ENCODE data around the gene SPATA6. TPM values are rescaled to one million over a fixed set of nuclear protein-coding genes. Genes with fewer than 3 reads are reported as not detected.
A peak's percentile ranks its signal among the peaks of the same experiment; 100 is the strongest.
"Not testable (repeated sequence)": the region's sequence is repeated elsewhere in the genome, so short reads cannot be mapped to it uniquely, and the experiment has no call there.

The SPATA6 gene
- total RNA-seq, 1 donor = 7.6 TPM

DNA sequence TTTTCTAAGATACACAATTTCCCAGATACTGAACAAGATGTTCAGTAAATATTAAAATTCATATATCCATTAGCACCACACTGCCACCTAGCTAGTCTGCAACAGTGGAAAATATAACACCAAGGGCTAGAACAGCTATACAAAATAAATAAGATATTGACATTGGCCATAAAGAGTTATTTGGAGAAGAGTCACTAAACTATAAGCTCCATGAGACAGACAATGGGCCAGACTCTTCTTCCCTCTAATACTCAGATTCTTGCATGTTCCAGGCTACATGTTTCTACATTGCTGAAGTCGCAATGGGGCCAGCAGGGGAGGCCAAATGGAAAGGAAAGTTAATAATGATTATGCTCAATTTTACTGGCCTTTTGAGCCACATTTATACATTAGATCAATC lies 21.5 kb downstream of the SPATA6 start:
- TF ChIP-seq, protein P1, sequence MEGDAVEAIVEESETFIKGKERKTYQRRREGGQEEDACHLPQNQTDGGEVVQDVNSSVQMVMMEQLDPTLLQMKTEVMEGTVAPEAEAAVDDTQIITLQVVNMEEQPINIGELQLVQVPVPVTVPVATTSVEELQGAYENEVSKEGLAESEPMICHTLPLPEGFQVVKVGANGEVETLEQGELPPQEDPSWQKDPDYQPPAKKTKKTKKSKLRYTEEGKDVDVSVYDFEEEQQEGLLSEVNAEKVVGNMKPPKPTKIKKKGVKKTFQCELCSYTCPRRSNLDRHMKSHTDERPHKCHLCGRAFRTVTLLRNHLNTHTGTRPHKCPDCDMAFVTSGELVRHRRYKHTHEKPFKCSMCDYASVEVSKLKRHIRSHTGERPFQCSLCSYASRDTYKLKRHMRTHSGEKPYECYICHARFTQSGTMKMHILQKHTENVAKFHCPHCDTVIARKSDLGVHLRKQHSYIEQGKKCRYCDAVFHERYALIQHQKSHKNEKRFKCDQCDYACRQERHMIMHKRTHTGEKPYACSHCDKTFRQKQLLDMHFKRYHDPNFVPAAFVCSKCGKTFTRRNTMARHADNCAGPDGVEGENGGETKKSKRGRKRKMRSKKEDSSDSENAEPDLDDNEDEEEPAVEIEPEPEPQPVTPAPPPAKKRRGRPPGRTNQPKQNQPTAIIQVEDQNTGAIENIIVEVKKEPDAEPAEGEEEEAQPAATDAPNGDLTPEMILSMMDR (IDR thresholded peaks at IDR 0.05; ENCODE audit: extremely low read depth, low read depth, low read length) = peak; percentile 36

GRCh38 chr1:48448932-48449331 lies 23.1 kb downstream of the SPATA6 start:
- no peak overlapping the region for H3K4me2 ChIP-seq (ENCODE audit: insufficient read depth, low read length)
- no peaks in the 10 kb centered on the region for H3K79me2 ChIP-seq (ENCODE audit: insufficient read depth, low read length)
- no peak overlapping the region for H2AFZ ChIP-seq (ENCODE audit: low read length)
- H3K4me3 ChIP-seq (ENCODE audit: insufficient read depth, low read length) = no peak overlapping the region
- H4K20me1 ChIP-seq (ENCODE audit: insufficient read depth, low read length) = no peaks in the 10 kb centered on the region
- no peak overlapping the region for H3K27ac ChIP-seq (ENCODE audit: low read depth, low read length)
- H3K27me3 ChIP-seq (ENCODE audit: insufficient read depth, low read length) = no peaks in the 10 kb centered on the region
- TF ChIP-seq, protein P1 (IDR thresholded peaks at IDR 0.05; ENCODE audit: extremely low read depth, low read depth, low read length) = no peak
- no peaks in the 10 kb centered on the region for H3K4me1 ChIP-seq (ENCODE audit: insufficient read depth, low read length)
- no peaks in the 10 kb centered on the region for H3K36me3 ChIP-seq (ENCODE audit: insufficient read depth, low read length)
- no peak for DNase-seq (ENCODE audit: insufficient read length, low spot score, missing footprints)
- H3K9me3 ChIP-seq (ENCODE audit: low read depth, low read length) = no peaks in the 10 kb centered on the region

More for the DNA sequence above, 21.5 kb downstream of the SPATA6 start:
- no peak overlapping the region for H3K4me3 ChIP-seq (ENCODE audit: insufficient read depth, low read length)
- H3K36me3 ChIP-seq (ENCODE audit: insufficient read depth, low read length) = no peaks in the 10 kb centered on the region
- H3K4me2 ChIP-seq (ENCODE audit: insufficient read depth, low read length) = no peak overlapping the region
- no peaks in the 10 kb centered on the region for H3K79me2 ChIP-seq (ENCODE audit: insufficient read depth, low read length)
- no peaks in the 10 kb centered on the region for H3K4me1 ChIP-seq (ENCODE audit: insufficient read depth, low read length)
- no peaks in the 10 kb centered on the region for H4K20me1 ChIP-seq (ENCODE audit: insufficient read depth, low read length)
- H3K27ac ChIP-seq (ENCODE audit: low read depth, low read length) = no peak overlapping the region
- no peaks in the 10 kb centered on the region for H3K27me3 ChIP-seq (ENCODE audit: insufficient read depth, low read length)
- no peak overlapping the region for H2AFZ ChIP-seq (ENCODE audit: low read length)
- no peak for DNase-seq (ENCODE audit: insufficient read length, low spot score, missing footprints)
- H3K9me3 ChIP-seq (ENCODE audit: low read depth, low read length) = no peaks in the 10 kb centered on the region

- H3K36me3 ChIP-seq (ENCODE audit: insufficient read depth, low read length); H3K4me2 ChIP-seq (ENCODE audit: insufficient read depth, low read length); H3K27ac ChIP-seq (ENCODE audit: low read depth, low read length); H4K20me1 ChIP-seq (ENCODE audit: insufficient read depth, low read length); H3K79me2 ChIP-seq (ENCODE audit: insufficient read depth, low read length); H3K4me1 ChIP-seq (ENCODE audit: insufficient read depth, low read length); H3K27me3 ChIP-seq (ENCODE audit: insufficient read depth, low read length); H3K4me3 ChIP-seq (ENCODE audit: insufficient read depth, low read length); DNase-seq (ENCODE audit: insufficient read length, low spot score, missing footprints); H3K9me3 ChIP-seq (ENCODE audit: low read depth, low read length); H2AFZ ChIP-seq (ENCODE audit: low read length): not testable (repeated sequence)
Measured at GRCh38 chr1:48444186-48444585, 27.8 kb downstream of the SPATA6 start.

DNA sequence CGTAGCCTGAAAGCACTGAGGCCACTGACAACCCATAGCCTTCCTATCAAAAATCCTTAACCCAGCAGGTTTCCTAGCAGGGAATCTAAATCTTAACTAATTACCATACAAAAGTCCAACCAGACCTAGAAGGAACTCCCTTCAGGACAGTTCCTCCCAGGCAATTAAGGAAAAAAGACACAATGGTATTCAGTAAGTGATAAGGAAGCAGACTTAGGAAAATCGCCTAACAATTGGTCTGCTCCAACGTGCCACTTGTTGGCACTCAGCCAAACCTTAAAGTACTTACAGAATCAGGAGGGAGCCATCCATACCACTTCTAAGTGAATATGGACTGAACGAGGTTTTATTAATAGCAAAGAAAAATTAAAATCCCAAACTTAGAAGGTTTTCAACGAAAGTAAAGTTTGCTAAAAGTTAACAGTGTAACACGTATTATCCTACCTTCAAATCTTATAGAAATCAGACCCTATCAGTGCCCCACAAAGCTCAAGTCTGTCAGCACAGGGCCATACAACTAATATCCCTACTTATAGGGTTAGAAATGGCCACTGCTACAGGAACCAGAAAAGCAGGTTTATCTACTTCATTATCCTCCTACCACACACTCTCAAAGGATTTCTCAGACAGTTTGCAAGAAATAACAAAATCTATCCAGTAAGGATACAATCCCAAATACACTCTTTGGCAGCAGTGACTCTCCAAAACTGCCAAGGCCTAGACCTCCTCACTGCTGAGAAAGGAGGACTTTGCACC lies 29.0 kb downstream of the SPATA6 start:
- TF ChIP-seq, protein P1 (IDR thresholded peaks at IDR 0.05; ENCODE audit: extremely low read depth, low read depth, low read length) = no peak
- H3K79me2 ChIP-seq (ENCODE audit: insufficient read depth, low read length) = no peaks in the 10 kb centered on the region

GRCh38 chr1:48440786-48441185 lies 31.2 kb downstream of the SPATA6 start:
- H4K20me1 ChIP-seq (ENCODE audit: insufficient read depth, low read length); H3K4me1 ChIP-seq (ENCODE audit: insufficient read depth, low read length); H3K36me3 ChIP-seq (ENCODE audit: insufficient read depth, low read length); H3K4me3 ChIP-seq (ENCODE audit: insufficient read depth, low read length); H3K27me3 ChIP-seq (ENCODE audit: insufficient read depth, low read length); H3K4me2 ChIP-seq (ENCODE audit: insufficient read depth, low read length); DNase-seq (ENCODE audit: insufficient read length, low spot score, missing footprints); H3K9me3 ChIP-seq (ENCODE audit: low read depth, low read length); H2AFZ ChIP-seq (ENCODE audit: low read length); H3K27ac ChIP-seq (ENCODE audit: low read depth, low read length); H3K79me2 ChIP-seq (ENCODE audit: insufficient read depth, low read length): not testable (repeated sequence)

More for the DNA sequence above, 29.0 kb downstream of the SPATA6 start:
- H3K36me3 ChIP-seq (ENCODE audit: insufficient read depth, low read length) = no peaks in the 10 kb centered on the region
- no peak overlapping the region for H3K27ac ChIP-seq (ENCODE audit: low read depth, low read length)
- no peaks in the 10 kb centered on the region for H4K20me1 ChIP-seq (ENCODE audit: insufficient read depth, low read length)
- no peak overlapping the region for H2AFZ ChIP-seq (ENCODE audit: low read length)
- H3K4me1 ChIP-seq (ENCODE audit: insufficient read depth, low read length) = no peaks in the 10 kb centered on the region
- no peaks in the 10 kb centered on the region for H3K9me3 ChIP-seq (ENCODE audit: low read depth, low read length)
- H3K27me3 ChIP-seq (ENCODE audit: insufficient read depth, low read length) = no peaks in the 10 kb centered on the region
- no peak overlapping the region for H3K4me3 ChIP-seq (ENCODE audit: insufficient read depth, low read length)
- no peak for DNase-seq (ENCODE audit: insufficient read length, low spot score, missing footprints)
- no peak overlapping the region for H3K4me2 ChIP-seq (ENCODE audit: insufficient read depth, low read length)

All from osteoblast (primary cell).